K562 (cell line): ENCODE measurements around the gene DGLUCY. TPM values are rescaled to one million over a fixed set of nuclear protein-coding genes. Genes with fewer than 3 reads are reported as not detected.
A peak's percentile ranks its signal among the peaks of the same experiment; 100 is the strongest.

Experiments
- ATAC-seq: fragments of 200-7000 bp; cut with Tn5 transposase; 3 replicates; pipeline ENCODE4 v1.9.1; 2020; ENCODE audit warnings: moderate library complexity
- BruUV-seq: library from RNA; stranded (reverse); fragments of 400-500 nt; replicated peaks from 2 replicates; lab custom pipeline; 2021; lab: Mats Ljungman, UMichigan
- CTCF ChIA-PET: fragments of 300-600 bp; formaldehyde crosslinking; extraction: SDS; loops from one replicate; lab custom pipeline; 2021; ENCODE audit warnings: low intra/inter-chr PET ratio; lab: Yijun Ruan, JAX
- POLR2A ChIA-PET: fragments of 300-600, 350-650 bp; sonication (Branson Sonifier 250); formaldehyde crosslinking; extraction: SDS; loops from one replicate; lab custom pipeline; 2021; ENCODE audit warnings: antibody characterized with exemption, inconsistent platforms; lab: Yijun Ruan, JAX
- DNase-seq, 4 experiments: peaks; one replicate each; pipeline versions ENCODE4 v3.0.0 to v3.0.0-alpha.2; 2011 to 2018; ENCODE audit warnings: low spot score in 3 of 4, mixed read lengths in 3 of 4; ENCODE audit errors: extremely low read depth in 1 of 4
- FAIRE-seq: peaks from 2 replicates; lab custom pipeline; 2011; peaks lifted over from hg19 to GRCh38; lab: Jason Lieb, UNC
- H2AFZ ChIP-seq: 2 replicates; pipeline ENCODE4 v1.6.0; 2011; ENCODE audit warnings: low read depth, low read length, control low read depth, inconsistent platforms
- H3K27ac ChIP-seq: fragments of 200-600 bp; 3 replicates; pipeline ENCODE4 v1.8.0; 2011; ENCODE audit warnings: low read depth, mild to moderate bottlenecking, control low read depth, inconsistent platforms, low read length, moderate library complexity, mixed read lengths; ENCODE audit errors: extremely low read depth
- H3K27me3 ChIP-seq, 2 experiments: fragments of 300-600 bp in 1 of 2; 2 replicates in 1 of 2; 3 replicates in 1 of 2; pipeline versions ENCODE4 v1.6.0 to v1.8.0; 2011; ENCODE audit warnings: inconsistent platforms in 2 of 2, low read length in 2 of 2, mild to moderate bottlenecking in 1 of 2, mixed read lengths in 1 of 2, moderate library complexity in 1 of 2; ENCODE audit not compliant: control insufficient read depth in 2 of 2, insufficient read depth in 2 of 2
- H3K36me3 ChIP-seq: fragments of 300-600 bp; 3 replicates; pipeline ENCODE4 v1.8.0; 2011; ENCODE audit warnings: mild to moderate bottlenecking, low read length, inconsistent platforms; ENCODE audit not compliant: control insufficient read depth, insufficient read depth
- H3K4me1 ChIP-seq, 2 experiments: fragments of 200-600 bp in 1 of 2; replicated peaks in 1 of 2; 2 replicates in 1 of 2; 3 replicates in 1 of 2; pipeline versions ENCODE4 v1.5.1 to v1.8.0; 2011; ENCODE audit warnings: inconsistent platforms in 2 of 2, low read length in 2 of 2, mild to moderate bottlenecking in 1 of 2, mixed read lengths in 1 of 2, moderate library complexity in 1 of 2; ENCODE audit not compliant: control insufficient read depth in 2 of 2, insufficient read depth in 2 of 2
- H3K4me2 ChIP-seq: 2 replicates; pipeline ENCODE4 v1.6.1; 2011; ENCODE audit warnings: low read length, control low read depth, inconsistent platforms, mixed read lengths; ENCODE audit not compliant: insufficient read depth
- H3K4me3 ChIP-seq: fragments of 200-600 bp; sonication (generic), shearing (Covaris generic); 2 replicates; pipeline ENCODE4 v1.5.1; 2016; ENCODE audit warnings: control low read depth, inconsistent platforms
- H3K79me2 ChIP-seq: fragments of 200-600 bp; 3 replicates; pipeline ENCODE4 v1.8.0; 2011; ENCODE audit warnings: low read length, inconsistent platforms; ENCODE audit not compliant: control insufficient read depth, insufficient read depth
- H3K9ac ChIP-seq, 2 experiments: 2 replicates each; pipeline versions ENCODE4 v1.6.0 to v1.6.1; 2011; ENCODE audit warnings: low read depth in 2 of 2, low read length in 2 of 2, control low read depth in 1 of 2, inconsistent platforms in 1 of 2, mild to moderate bottlenecking in 1 of 2, mixed read lengths in 1 of 2; ENCODE audit not compliant: insufficient read depth in 1 of 2
- H3K9me1 ChIP-seq: one replicate; pipeline ENCODE4 v1.6.0; 2011; ENCODE audit warnings: inconsistent platforms, mild to moderate bottlenecking, low read length, moderate library complexity; ENCODE audit not compliant: control insufficient read depth, insufficient read depth
- H3K9me3 ChIP-seq: replicated peaks from 2 replicates; pipeline ENCODE4 v1.5.1; 2011; ENCODE audit warnings: low read depth, low read length, inconsistent platforms; ENCODE audit not compliant: control insufficient read depth, insufficient read depth
- H4K20me1 ChIP-seq: replicated peaks from 2 replicates; pipeline ENCODE4 v1.6.1; 2011; ENCODE audit warnings: low read length, inconsistent platforms, mixed read lengths; ENCODE audit not compliant: control insufficient read depth, insufficient read depth
- CCNT2 ChIP-seq: IDR thresholded peaks from 2 replicates; pipeline ENCODE4 v1.6.1; 2011; ENCODE audit warnings: borderline replicate concordance, low read depth, mild to moderate bottlenecking, moderate library complexity, mixed read lengths, low read length; ENCODE audit not compliant: insufficient read length; ENCODE audit errors: extremely low read depth
- CEBPG ChIP-seq, 3 experiments: fragments of 200-800 bp in 1 of 3; sonication (Bioruptor generic) in 1 of 3; sonication (generic) in 1 of 3; formaldehyde crosslinking in 1 of 3; IDR thresholded peaks in 2 of 3; conservative IDR thresholded peaks in 1 of 3; 2 replicates each; pipeline versions ENCODE4 v1.6.1 to v1.8.0; 2016 to 2022; ENCODE audit warnings: missing compliant biosample characterization in 2 of 3, missing genetic modification characterization in 2 of 3, mild to moderate bottlenecking in 1 of 3, missing genetic modification reagents in 1 of 3
- HDAC6 ChIP-seq: IDR thresholded peaks from 2 replicates; pipeline ENCODE4 v1.6.1; 2012; ENCODE audit warnings: low read depth, mild to moderate bottlenecking, control low read depth, inconsistent platforms, low read length, moderate library complexity
- HDAC8 ChIP-seq: fragments of 450-650 bp; IDR thresholded peaks from 2 replicates; pipeline ENCODE4 v1.6.1; 2016; ENCODE audit warnings: mild to moderate bottlenecking, missing genetic modification characterization, moderate library complexity, missing compliant biosample characterization
- KHSRP ChIP-seq: fragments of 450-650 bp; IDR thresholded peaks from 2 replicates; pipeline ENCODE4 v1.6.1; 2017
- MAFF ChIP-seq: IDR thresholded peaks from 2 replicates; pipeline ENCODE4 v1.6.1; 2012; ENCODE audit warnings: low read length, improper control_type of control experiment
- NFRKB ChIP-seq: fragments of 450-650 bp; IDR thresholded peaks from 2 replicates; pipeline ENCODE4 v1.6.1; 2016; ENCODE audit warnings: low read depth
- NUFIP1 ChIP-seq: fragments of 450-650 bp; IDR thresholded peaks from 2 replicates; pipeline ENCODE4 v1.6.1; 2018; ENCODE audit not compliant: partially characterized antibody
- POLR2G ChIP-seq: fragments of 200-400 bp; formaldehyde crosslinking; IDR thresholded peaks from 2 replicates; pipeline ENCODE4 v1.6.1; 2017; ENCODE audit warnings: low read depth, mild to moderate bottlenecking, antibody characterized with exemption, low read length, moderate library complexity
- SP2 ChIP-seq: IDR thresholded peaks from 2 replicates; pipeline ENCODE4 v1.6.1; 2011; ENCODE audit warnings: mild to moderate bottlenecking, low read depth, low read length, moderate library complexity; ENCODE audit not compliant: poor library complexity, severe bottlenecking; ENCODE audit errors: extremely low read depth
- ZBED1 ChIP-seq: IDR thresholded peaks from 2 replicates; pipeline ENCODE4 v1.6.1; 2014
- ZBTB7A ChIP-seq: IDR thresholded peaks from 2 replicates; pipeline ENCODE4 v1.6.1; 2011; ENCODE audit warnings: low read depth, mild to moderate bottlenecking, low read length, moderate library complexity, borderline replicate concordance; ENCODE audit not compliant: control insufficient read depth
- ZC3H4 ChIP-seq: sonication (generic); formaldehyde crosslinking; IDR thresholded peaks from 2 replicates; pipeline ENCODE4 v1.9.0; 2021; ENCODE audit warnings: missing genetic modification reagents, borderline replicate concordance
- ZNF175 ChIP-seq: fragments of 200-800 bp; sonication (Bioruptor generic); IDR thresholded peaks from 2 replicates; pipeline ENCODE4 v1.6.1; 2016; ENCODE audit warnings: low read depth, mild to moderate bottlenecking, missing genetic modification characterization, missing compliant biosample characterization
- ZNF639 ChIP-seq, 2 experiments: fragments of 200-800 bp in 1 of 2; sonication (Bioruptor generic) in 1 of 2; sonication (generic) in 1 of 2; formaldehyde crosslinking in 1 of 2; IDR thresholded peaks in 1 of 2; conservative IDR thresholded peaks in 1 of 2; 2 replicates each; pipeline versions ENCODE4 v1.5.0 to v1.6.1; 2016 to 2020; ENCODE audit warnings: missing compliant biosample characterization in 1 of 2, missing genetic modification characterization in 1 of 2, missing genetic modification reagents in 1 of 2
- WGBS: fragments of 100-300 bp; shearing (Covaris generic); methylation state at CpG from one replicate; pipeline ENCODE4 v1.1.6; 2016; ENCODE audit warnings: low coverage, mixed read lengths; ENCODE audit not compliant: insufficient coverage; ENCODE audit errors: missing lambda C conversion rate; 5-methylcytosine and 5-hydroxymethylcytosine counted together
- in situ Hi-C: fragments of 300-500 bp; cut with MboI; formaldehyde crosslinking; loops from 4 replicates; pipeline ENCODE4 v1.15.0; 2018; ENCODE audit warnings: inconsistent platforms, mixed read lengths
- intact Hi-C: fragments of 100-400 bp; cut with micrococcal nuclease; formaldehyde crosslinking; loops from 2 replicates; pipeline ENCODE4 v1.14.2; 2022
- polyA plus RNA-seq, 8 experiments: library from polyadenylated mRNA; depleted of rRNA in 4 of 8; stranded (reverse) in 5 of 8; unstranded in 3 of 8; fragments of >200 nt; fragmentation: Nextera tagmentation in 2 of 8; fragmentation: Illumina TruSeq in 1 of 8; extraction: Ambion mirVana in 2 of 8; extraction: Trizol in 1 of 8; gene quantifications; 2 replicates each; pipeline versions ENCODE4 v1.2.1 to v1.2.3, GENCODE V29; 2011 to 2014; ENCODE audit warnings: inconsistent platforms in 1 of 8, missing spikeins in 1 of 8
- total RNA-seq, 7 experiments: library from RNA; depleted of rRNA in 6 of 7; stranded (reverse); fragments of >200 nt in 6 of 7; fragmentation: Illumina TruSeq in 2 of 7; extraction: Trizol in 2 of 7; gene quantifications; 2 replicates each; pipeline versions ENCODE4 v1.2.1 to v1.2.3, GENCODE V29; 2011 to 2021; ENCODE audit warnings: low replicate concordance in 1 of 7
- TF ChIP-seq, protein P1 (sequence below): sonication (generic); formaldehyde crosslinking; IDR thresholded peaks from 2 replicates; pipeline ENCODE4 v1.8.0; 2022; ENCODE audit warnings: mild to moderate bottlenecking, missing genetic modification reagents

The DGLUCY gene
- total and polyA plus RNA-seq, 9 of the 15 experiments (the other 6 are each of a cell fraction or from before 2014, with no cell fraction given), result 9.9 to 28.4 (median 21.0) TPM

GRCh38 chr14:91252871-91253794 lies 139.3 kb downstream of the DGLUCY start (continued):
- TF ChIP-seq CCNT2 (peak; percentile 74), SP2 (no peak), ZNF639 (CRISPR knock-in tag; conservative IDR thresholded peaks at IDR 0.05 in 1 of 2, IDR thresholded peaks at IDR 0.05 in 1 of 2) (peak in 1 of 2 experiments; percentile 79; a peak in 2 of 4 replicates)

GRCh38 chr14:91253795-91254323 lies 140.0 kb downstream of the DGLUCY start:
- H3K4me3 ChIP-seq, result peak overlapping the region; percentile 47
- no peaks in the 10 kb centered on the region for H4K20me1 ChIP-seq
- peaks cover 30 to 36% of the 10 kb centered on the region in 2 experiments for H3K4me1 ChIP-seq
- DNase-seq (no peak), ATAC-seq (peak; percentile 13), FAIRE-seq (no peak)
- BruUV-seq, result no TSS peak
- in situ Hi-C loops, result no loop called here
- ChIA-PET POLR2A (interaction anchor here (1.0 kb wide), 1 partner anchor 75 kb away, joined by 3 read pairs; no protein-coding TSS in a partner anchor), CTCF (no interaction called here)
- no peaks in the 10 kb centered on the region for H3K9me1 ChIP-seq
- no peaks in the 10 kb centered on the region; the same call in 2 of the 3 replicates for H3K36me3 ChIP-seq
- H3K9me3 ChIP-seq, result no peaks in the 10 kb centered on the region
- peaks cover 2% of the 10 kb centered on the region; the same call in 2 of the 3 replicates for H3K79me2 ChIP-seq
- H3K27me3 ChIP-seq, result no peaks in the 10 kb centered on the region
- intact Hi-C loops, result loop anchor here (2.0 kb wide), 1 partner anchor 77 kb away; no protein-coding TSS in a partner anchor
- H3K9ac ChIP-seq, result peak overlapping the region; percentile 64 to 92; a peak in 3 of 4 replicates
- peak overlapping the region; percentile 70; the same call in 2 of the 3 replicates for H3K27ac ChIP-seq
- 36% methylated on average over 4 of the region's 20 CpGs for WGBS
- peak overlapping the region; percentile 85 for H2AFZ ChIP-seq
- H3K4me2 ChIP-seq, result peak overlapping the region; percentile 68
- no peak for TF ChIP-seq NFRKB
- no peak for TF ChIP-seq CEBPG (CRISPR knock-in tag; IDR thresholded peaks at IDR 0.05)
- no peak for TF ChIP-seq CEBPG (tag; conservative IDR thresholded peaks at IDR 0.05 in 1 of 2, IDR thresholded peaks at IDR 0.05 in 1 of 2)
- TF ChIP-seq NUFIP1, result no peak
- TF ChIP-seq, protein P1, sequence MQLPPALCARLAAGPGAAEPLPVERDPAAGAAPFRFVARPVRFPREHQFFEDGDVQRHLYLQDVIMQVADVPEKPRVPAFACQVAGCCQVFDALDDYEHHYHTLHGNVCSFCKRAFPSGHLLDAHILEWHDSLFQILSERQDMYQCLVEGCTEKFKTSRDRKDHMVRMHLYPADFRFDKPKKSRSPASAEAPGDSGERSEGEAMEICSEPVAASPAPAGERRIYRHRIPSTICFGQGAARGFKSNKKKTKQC (CRISPR knock-in tag), result no peak
- no peak for TF ChIP-seq HDAC8
- no peak for TF ChIP-seq MAFF
- TF ChIP-seq ZNF175 (CRISPR knock-in tag), result no peak
- TF ChIP-seq POLR2G, result peak; percentile 13; the same call in 1 of the 2 replicates
- TF ChIP-seq HDAC6, result no peak
- TF ChIP-seq ZC3H4 (CRISPR knock-in tag), result no peak
- no peak for TF ChIP-seq KHSRP
- no peak for TF ChIP-seq ZBED1
- TF ChIP-seq ZBTB7A, result peak; percentile 28; the same call in 1 of the 2 replicates
